ENCODE results near the gene USO1.
"Not testable (repeated sequence)": the region's sequence is repeated elsewhere in the genome, so short reads cannot be mapped to it uniquely, and the experiment has no call there.

Gene USO1

GRCh38 chr4:75786526-75786925, 62.1 kb downstream of the USO1 start:
- DNase-seq (ENCODE audit: low read depth), result no peak
- no peak overlapping the region for H3K4me3 ChIP-seq (ENCODE audit: low read depth, low read length)
- TF ChIP-seq CTCF (conservative IDR thresholded peaks at IDR 0.05; ENCODE audit: low read depth, low read length), result no peak

GRCh38 chr4:75786938-75787337, 62.6 kb downstream of the USO1 start:
- no peak for TF ChIP-seq CTCF (conservative IDR thresholded peaks at IDR 0.05; ENCODE audit: low read depth, low read length)
- no peak overlapping the region for H3K4me3 ChIP-seq (ENCODE audit: low read depth, low read length)
- peak; percentile 11 for DNase-seq (ENCODE audit: low read depth)

GRCh38 chr4:75790024-75790423, 65.6 kb downstream of the USO1 start:
- H3K4me3 ChIP-seq (ENCODE audit: low read depth, low read length), result no peak overlapping the region
- DNase-seq (ENCODE audit: low read depth), result no peak
- no peak for TF ChIP-seq CTCF (conservative IDR thresholded peaks at IDR 0.05; ENCODE audit: low read depth, low read length)

GRCh38 chr4:75800972-75801371, 76.6 kb downstream of the USO1 start:
- no peak for TF ChIP-seq CTCF (conservative IDR thresholded peaks at IDR 0.05; ENCODE audit: low read depth, low read length)
- peak; percentile 79 for DNase-seq (ENCODE audit: low read depth)
- no peak overlapping the region for H3K4me3 ChIP-seq (ENCODE audit: low read depth, low read length)

GRCh38 chr4:75806035-75806434, 81.7 kb downstream of the USO1 start:
- DNase-seq (ENCODE audit: low read depth), result not testable (repeated sequence)

GRCh38 chr4:75817901-75818300, 93.5 kb downstream of the USO1 start:
- H3K4me3 ChIP-seq (ENCODE audit: low read depth, low read length), result no peak overlapping the region
- no peak for DNase-seq (ENCODE audit: low read depth)
- no peak for TF ChIP-seq CTCF (conservative IDR thresholded peaks at IDR 0.05; ENCODE audit: low read depth, low read length)

More at GRCh38 chr4:75806035-75806434, 81.7 kb downstream of the USO1 start:
- H3K4me3 ChIP-seq (ENCODE audit: low read depth, low read length), result not testable (repeated sequence)

- DNase-seq (ENCODE audit: low read depth), result no peak
- TF ChIP-seq CTCF (conservative IDR thresholded peaks at IDR 0.05; ENCODE audit: low read depth, low read length), result no peak
Measured at GRCh38 chr4:75819121-75819520, 94.7 kb downstream of the USO1 start.

GRCh38 chr4:75820197-75820596, 95.8 kb downstream of the USO1 start:
- no peak for DNase-seq (ENCODE audit: low read depth)

More at GRCh38 chr4:75819121-75819520, 94.7 kb downstream of the USO1 start:
- no peak overlapping the region for H3K4me3 ChIP-seq (ENCODE audit: low read depth, low read length)

More at GRCh38 chr4:75820197-75820596, 95.8 kb downstream of the USO1 start:
- no peak for TF ChIP-seq CTCF (conservative IDR thresholded peaks at IDR 0.05; ENCODE audit: low read depth, low read length)
- no peak overlapping the region for H3K4me3 ChIP-seq (ENCODE audit: low read depth, low read length)

Measured in choroid plexus epithelial cell (primary cell).